GM21717 (cell line): ENCODE data around the gene CCR9.

Experiments
- ATAC-seq: cut with Tn5 transposase; IDR thresholded peaks from one replicate; pipeline ENCODE4 v1.9.1; 2021; ENCODE audit warnings: mild to moderate bottlenecking, moderate library complexity; ENCODE audit not compliant: unreplicated experiment

Gene CCR9

GRCh38 chr3:45933591-45933990 lies 47.2 kb downstream of the CCR9 start:
- ATAC-seq: no peak

DNA sequence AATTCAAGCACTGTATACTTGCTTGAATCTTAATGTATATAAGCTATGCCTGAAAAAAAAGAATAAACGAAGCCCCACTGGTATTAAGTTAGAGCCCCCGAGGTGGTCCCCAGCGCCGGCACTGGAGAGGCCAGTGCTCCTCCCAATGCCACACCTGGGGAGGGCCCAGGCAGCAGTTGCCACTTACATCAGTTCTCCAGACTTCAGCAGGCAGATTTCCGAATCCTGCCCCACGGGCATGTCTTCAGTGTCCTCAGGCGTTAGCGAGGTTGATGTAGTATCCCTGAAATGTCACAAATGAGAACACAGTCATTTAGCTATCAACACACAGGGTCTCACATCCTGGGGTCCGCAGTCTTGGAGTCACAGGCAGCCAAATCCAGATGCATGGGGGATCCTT lies 49.9 kb downstream of the CCR9 start:
- no peak for ATAC-seq

GRCh38 chr3:45937206-45938042 lies 51.1 kb downstream of the CCR9 start:
- no peak for ATAC-seq

GRCh38 chr3:45938043-45938435 lies 51.7 kb downstream of the CCR9 start:
- no peak for ATAC-seq

- ATAC-seq: no peak
These were observed 52.5 kb downstream of the CCR9 start for GRCh38 chr3:45938864-45939263.

- peak; percentile 33 for ATAC-seq
These were observed 53.0 kb downstream of the CCR9 start for GRCh38 chr3:45939341-45939771.

DNA sequence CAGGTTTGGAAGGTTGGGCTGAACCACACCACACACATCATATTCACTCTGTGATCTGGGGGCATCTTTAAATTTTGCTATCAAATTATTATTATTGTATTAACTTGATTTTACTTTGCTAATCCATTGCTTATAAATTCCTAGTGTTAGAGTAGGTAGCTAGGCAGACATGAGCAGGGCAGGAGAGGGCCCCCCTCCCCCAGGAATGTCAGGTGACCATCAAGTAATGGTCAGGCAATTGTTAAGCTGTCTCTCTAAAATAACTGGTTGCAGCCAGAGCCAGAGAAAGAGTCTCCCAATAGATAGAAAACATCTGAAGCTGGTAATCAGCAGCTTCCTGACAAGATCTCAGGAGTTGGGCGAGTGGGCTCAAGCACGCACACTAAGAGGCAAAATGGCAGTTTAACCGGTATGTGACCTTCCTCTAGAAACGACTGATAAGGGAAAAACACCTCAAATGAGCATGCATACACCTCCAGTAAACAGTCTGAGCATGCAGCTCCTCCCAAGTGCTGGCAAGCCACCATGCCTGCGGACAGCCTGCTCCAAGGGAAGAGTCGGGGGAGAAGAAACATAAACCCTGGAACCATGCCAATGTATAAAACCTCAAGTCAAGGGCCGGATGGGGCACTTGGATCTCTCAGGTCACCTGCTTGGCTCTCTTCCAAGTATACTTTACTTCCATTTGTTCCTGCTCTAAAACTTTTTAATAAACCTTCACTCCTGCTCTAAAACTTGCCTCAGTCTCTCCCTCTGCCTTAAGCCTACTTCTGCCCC lies 53.8 kb downstream of the CCR9 start:
- ATAC-seq: no peak

DNA sequence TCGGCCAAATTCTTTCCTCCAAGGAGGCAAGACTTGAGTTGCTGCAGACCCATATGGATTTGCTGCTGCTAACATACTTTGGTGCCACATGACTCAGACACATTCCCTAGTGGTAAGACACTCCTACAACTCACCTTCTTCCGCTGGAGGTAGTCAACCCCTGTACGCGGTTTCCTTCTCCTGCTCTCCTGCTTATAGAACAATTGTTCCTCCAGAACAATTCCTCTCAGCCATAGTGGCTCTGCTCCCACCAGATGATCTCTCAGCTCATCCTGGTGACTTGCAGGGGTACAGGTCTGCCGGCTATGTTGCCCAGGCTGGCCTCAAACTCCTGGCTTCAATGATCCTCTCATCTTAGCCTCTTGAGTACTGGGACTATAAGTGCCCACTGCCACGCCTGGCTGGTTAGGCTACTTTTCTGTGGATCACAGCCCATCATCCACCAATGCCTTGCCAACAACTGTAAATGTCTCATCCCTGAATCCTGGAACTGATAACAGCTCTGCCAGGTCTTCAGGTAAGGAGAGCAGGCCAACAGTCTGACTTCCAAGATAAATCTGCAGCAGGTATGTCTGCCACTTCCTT lies 54.5 kb downstream of the CCR9 start:
- ATAC-seq: no peak

DNA sequence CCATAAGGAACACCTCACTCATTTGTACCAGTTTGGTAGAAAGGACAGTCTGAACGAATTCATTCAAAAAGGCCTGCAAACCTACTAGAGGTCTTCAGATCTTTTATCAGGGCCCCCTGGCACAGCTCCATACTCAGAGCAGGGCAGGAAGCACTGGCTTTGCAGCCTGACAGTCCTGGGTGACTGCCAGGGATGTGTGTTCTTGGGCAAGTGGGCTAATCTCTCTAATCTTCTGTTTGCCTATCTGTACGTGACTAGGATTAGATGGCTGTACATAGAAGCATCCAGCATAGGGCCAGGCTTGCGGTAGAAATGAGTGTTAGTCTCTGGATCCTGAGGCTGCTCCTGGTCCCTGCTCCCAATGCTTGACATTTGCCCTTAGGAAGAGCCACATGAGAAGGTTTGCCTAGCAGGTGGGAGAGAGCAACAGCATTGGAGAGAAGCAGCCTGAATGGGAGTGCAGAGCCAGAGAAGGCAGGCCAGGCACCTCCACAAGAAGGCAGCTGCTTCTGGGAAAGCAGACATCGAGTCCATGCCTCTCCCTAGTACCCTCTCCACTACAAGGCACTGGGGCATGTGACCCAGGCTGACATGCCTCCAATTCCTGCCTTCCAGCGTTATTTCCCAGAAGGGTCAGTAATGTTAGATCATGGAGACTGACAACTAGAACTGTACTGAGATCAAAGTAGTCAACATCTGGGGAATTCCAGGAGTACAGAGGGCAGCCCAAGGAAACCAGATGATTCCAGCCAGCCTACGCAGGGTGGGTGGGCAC lies 55.9 kb downstream of the CCR9 start:
- ATAC-seq: no peak

- no peak for ATAC-seq
These were observed 57.0 kb downstream of the CCR9 start, which contains the start of gene CXCR6 for GRCh38 chr3:45943207-45943846. Gene CXCR6, plus strand, starts transcription at chr3:45943464. Its CDS starts 3,018 bp downstream, at chr3:45946482.

DNA sequence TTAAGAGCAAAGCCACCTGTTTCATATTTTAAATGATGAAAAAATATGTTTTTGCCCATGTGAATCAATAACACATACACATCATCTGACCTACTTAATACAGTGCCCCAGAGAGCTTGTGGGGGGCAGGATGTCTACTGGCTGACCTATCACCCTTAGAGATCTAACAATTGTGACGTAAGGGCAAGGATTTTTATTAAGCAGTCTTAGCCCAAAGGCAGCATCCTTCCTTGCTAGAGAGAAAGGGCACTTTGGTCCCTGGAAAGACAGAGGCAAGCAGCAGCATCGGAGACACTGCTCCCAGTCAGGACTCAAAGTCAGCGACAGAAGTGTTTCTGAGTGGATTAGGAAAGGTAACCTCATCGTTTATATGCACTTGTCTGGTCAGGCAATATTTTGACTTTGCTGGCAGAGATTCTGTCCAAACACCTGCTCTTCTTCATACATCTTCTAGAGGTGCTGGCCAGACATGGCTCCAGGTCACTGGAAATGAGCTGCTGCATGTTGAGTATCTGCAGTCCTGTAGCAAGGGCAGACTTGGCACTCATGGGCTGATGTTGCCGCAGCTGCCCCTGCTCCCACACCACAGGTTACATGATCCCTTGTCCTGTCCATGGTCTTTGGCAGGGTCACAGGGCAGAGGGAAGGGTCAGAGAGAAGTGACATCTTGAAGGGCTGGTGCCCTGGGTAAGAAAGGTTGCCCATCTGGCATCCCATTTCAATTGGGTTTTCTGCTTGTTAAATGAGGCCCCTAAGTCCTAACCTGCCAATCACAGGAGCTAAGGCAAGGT lies 58.7 kb downstream of the CCR9 start:
- no peak for ATAC-seq

GRCh38 chr3:45946307-45946706 lies 60.0 kb downstream of the CCR9 start:
- no peak for ATAC-seq

- no peak for ATAC-seq
These were observed 60.5 kb downstream of the CCR9 start for GRCh38 chr3:45946875-45947274.

DNA sequence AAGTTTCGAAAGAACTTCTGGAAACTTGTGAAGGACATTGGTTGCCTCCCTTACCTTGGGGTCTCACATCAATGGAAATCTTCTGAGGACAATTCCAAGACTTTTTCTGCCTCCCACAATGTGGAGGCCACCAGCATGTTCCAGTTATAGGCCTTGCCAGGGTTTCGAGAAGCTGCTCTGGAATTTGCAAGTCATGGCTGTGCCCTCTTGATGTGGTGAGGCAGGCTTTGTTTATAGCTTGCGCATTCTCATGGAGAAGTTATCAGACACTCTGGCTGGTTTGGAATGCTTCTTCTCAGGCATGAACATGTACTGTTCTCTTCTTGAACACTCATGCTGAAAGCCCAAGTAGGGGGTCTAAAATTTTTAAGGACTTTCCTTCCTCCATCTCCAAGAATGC lies 61.0 kb downstream of the CCR9 start:
- no peak for ATAC-seq

DNA sequence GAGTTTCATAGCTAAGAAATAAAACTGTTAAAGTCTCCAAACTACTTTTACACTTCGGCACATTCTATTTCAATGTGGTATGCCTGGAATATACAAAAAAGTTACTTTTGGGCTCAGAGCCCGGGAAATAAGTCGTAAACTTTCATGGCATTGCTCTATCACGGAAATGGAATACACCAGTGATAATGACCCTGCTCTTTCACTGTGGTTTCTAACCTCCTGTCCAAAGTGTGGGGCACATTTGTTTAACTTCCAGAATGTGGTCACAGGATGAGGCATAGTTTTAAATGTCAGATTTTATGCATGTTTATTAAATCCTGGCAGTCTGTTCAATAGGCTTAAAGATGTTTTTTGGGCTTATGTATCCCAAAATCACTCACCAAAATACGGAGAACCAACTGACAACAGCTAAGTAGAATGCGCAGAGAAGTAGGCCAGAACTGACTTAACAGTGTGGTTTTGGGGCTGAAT lies 62.0 kb downstream of the CCR9 start:
- no peak for ATAC-seq

DNA sequence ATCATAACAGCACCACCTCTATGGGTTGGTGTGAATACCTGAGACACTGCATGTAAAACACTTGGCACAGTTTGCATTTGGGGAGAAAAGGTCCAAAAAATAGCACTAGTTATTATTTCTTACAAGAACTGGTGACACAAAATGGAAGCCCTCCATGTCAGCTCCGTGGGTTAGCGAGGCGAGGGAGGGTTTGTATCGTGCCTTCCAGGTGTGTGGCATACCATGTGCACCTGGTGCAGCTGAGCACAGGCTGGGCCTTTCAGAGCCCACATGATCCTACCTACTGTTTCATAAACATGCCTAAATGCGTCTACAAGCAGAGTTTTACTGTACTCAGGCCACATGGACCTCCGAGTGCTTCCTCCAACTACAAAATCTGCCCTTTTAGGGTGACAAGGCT lies 62.5 kb downstream of the CCR9 start:
- ATAC-seq: no peak

DNA sequence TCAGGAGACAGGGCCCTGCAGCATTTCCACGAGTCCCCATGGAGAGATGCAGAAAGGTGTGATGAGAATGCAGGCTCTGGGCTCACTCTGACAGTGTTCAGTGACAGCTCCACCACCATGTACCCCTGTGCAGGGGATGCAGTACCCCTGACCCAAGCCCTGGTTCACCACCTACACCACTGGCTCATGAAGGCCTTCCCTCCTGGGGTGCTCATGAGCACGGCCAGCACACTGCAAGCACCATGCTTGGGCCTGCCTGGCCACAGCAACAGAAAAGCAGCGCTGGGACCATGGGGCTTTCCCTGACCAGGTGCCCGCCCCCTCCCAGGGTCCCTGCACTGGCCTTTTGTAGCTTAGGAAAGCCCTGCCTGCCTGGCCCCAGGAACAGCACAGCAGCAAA lies 63.1 kb downstream of the CCR9 start:
- ATAC-seq: no peak

DNA sequence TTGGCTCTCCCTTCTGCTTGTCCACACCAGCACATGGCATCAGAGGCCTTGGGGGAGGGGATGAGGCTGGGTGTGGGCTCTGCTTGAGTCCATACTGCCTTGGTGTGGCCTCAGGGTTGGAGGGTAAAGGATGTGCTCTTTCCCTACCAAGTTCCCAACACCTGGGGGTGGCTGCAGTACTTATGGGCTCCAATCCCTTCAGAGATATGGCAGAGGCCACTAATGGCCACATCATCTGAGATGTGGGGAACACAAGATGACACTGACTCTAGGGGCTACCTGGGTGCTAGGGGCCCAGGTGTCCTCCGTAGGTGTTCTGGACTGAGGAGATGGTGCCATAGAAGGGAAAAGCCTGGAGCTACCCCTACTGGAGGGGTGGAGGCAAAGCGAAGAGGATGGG lies 63.8 kb downstream of the CCR9 start:
- ATAC-seq: no peak
